GM12873 (cell line): ENCODE measurements around the gene FLT3LG.
A peak's percentile ranks its signal among the peaks of the same experiment; 100 is the strongest.

Source experiments
- CTCF ChIP-seq: IDR thresholded peaks from 2 replicates; pipeline ENCODE4 v1.5.1; 2012; ENCODE audit warnings: low read depth, mild to moderate bottlenecking, moderate library complexity, low read length, control low read depth; ENCODE audit not compliant: insufficient read depth; ENCODE audit errors: missing control alignments

FLT3LG gene

GRCh38 chr19:49469828-49470614 is 4.0 kb upstream of the FLT3LG start:
- TF ChIP-seq CTCF = peak; percentile 81

- TF ChIP-seq CTCF = no peak
These were observed 3.4 kb upstream of the FLT3LG start for GRCh38 chr19:49470615-49470978.

- no peak for TF ChIP-seq CTCF
These were observed 1.1 kb upstream of the FLT3LG start for GRCh38 chr19:49472936-49473335.

GRCh38 chr19:49474542-49474924 is 518 bp downstream of the FLT3LG start:
- TF ChIP-seq CTCF = no peak

GRCh38 chr19:49475191-49475917 is 1.3 kb downstream of the FLT3LG start:
- TF ChIP-seq CTCF = no peak

- TF ChIP-seq CTCF = peak; percentile 57
These were observed 2.2 kb downstream of the FLT3LG start for GRCh38 chr19:49475995-49476880.
